H1 (cell line): ENCODE data around the gene SV2B. TPM values are rescaled to one million over a fixed set of nuclear protein-coding genes. Genes with fewer than 3 reads are reported as not detected.

Source experiments
- CTCF ChIA-PET: fragments of 300-600 bp; sonication (Branson Sonifier 250); formaldehyde crosslinking; loops from one replicate; lab custom pipeline; 2021; ENCODE audit not compliant: partially characterized antibody; lab: Charles Lee
- POLR2A ChIA-PET: fragments of 300-600 bp; sonication (Branson Sonifier 250); formaldehyde crosslinking; loops from one replicate; lab custom pipeline; 2021; ENCODE audit warnings: inconsistent platforms; ENCODE audit not compliant: partially characterized antibody; lab: Charles Lee
- DNase-seq, 2 experiments: peaks; one replicate each; pipeline versions ENCODE4 v3.0.0 to v3.0.0-alpha.2; 2010 to 2022; ENCODE audit warnings: low spot score in 2 of 2, low read depth in 1 of 2, mixed read lengths in 1 of 2
- FAIRE-seq: peaks from 2 replicates; lab custom pipeline; 2011; peaks lifted over from hg19 to GRCh38; lab: Jason Lieb, UNC
- H2AFZ ChIP-seq: 2 replicates; pipeline ENCODE4 v1.8.1; 2012; ENCODE audit warnings: low read length, inconsistent platforms
- H2AK5ac ChIP-seq: 2 replicates; pipeline ENCODE4 v1.6.1; 2013; ENCODE audit warnings: low read depth, low read length
- H2BK120ac ChIP-seq: replicated peaks from 2 replicates; pipeline ENCODE3; 2013; ENCODE audit warnings: low read depth, low read length, inconsistent platforms
- H2BK12ac ChIP-seq: 2 replicates; pipeline ENCODE4 v1.6.1; 2013; ENCODE audit warnings: low read depth, low read length
- H2BK15ac ChIP-seq: 2 replicates; pipeline ENCODE4 v1.6.1; 2013; ENCODE audit warnings: low read length
- H2BK20ac ChIP-seq: 2 replicates; pipeline ENCODE4 v1.6.1; 2013; ENCODE audit warnings: low read length
- H2BK5ac ChIP-seq: 2 replicates; pipeline ENCODE4 v1.6.1; 2013; ENCODE audit warnings: low read depth, low read length
- H3K14ac ChIP-seq: 2 replicates; pipeline ENCODE4 v1.6.1; 2013; ENCODE audit warnings: inconsistent platforms; ENCODE audit not compliant: insufficient read length
- H3K18ac ChIP-seq: 2 replicates; pipeline ENCODE4 v1.6.1; 2013; ENCODE audit warnings: low read length; ENCODE audit errors: extremely low read depth
- H3K23ac ChIP-seq: 2 replicates; pipeline ENCODE4 v1.6.1; 2013; ENCODE audit warnings: inconsistent platforms; ENCODE audit not compliant: insufficient read length
- H3K23me2 ChIP-seq: 2 replicates; pipeline ENCODE4 v1.6.1; 2013; ENCODE audit warnings: low read depth, low read length
- H3K27ac ChIP-seq: 2 replicates; pipeline ENCODE4 v1.6.1; 2011; ENCODE audit warnings: low read depth, low read length, inconsistent platforms
- H3K27me3 ChIP-seq, 4 experiments: replicated peaks in 1 of 4; 1 replicate in 1 of 4; 2 replicates in 3 of 4; pipeline versions ENCODE4 v1.6.1 to v1.8.1; 2011 to 2013; ENCODE audit warnings: low read length in 3 of 4, mild to moderate bottlenecking in 3 of 4, inconsistent platforms in 2 of 4, mixed read lengths in 2 of 4, moderate library complexity in 1 of 4; ENCODE audit not compliant: control insufficient read depth in 3 of 4, insufficient read depth in 3 of 4; ENCODE audit errors: extremely low read depth in 1 of 4
- H3K36me3 ChIP-seq, 4 experiments: 2 replicates each; pipeline versions ENCODE4 v1.6.1 to v1.8.1; 2011 to 2013; ENCODE audit warnings: mild to moderate bottlenecking in 4 of 4, low read length in 3 of 4, moderate library complexity in 2 of 4, control low read depth in 1 of 4, inconsistent platforms in 1 of 4; ENCODE audit not compliant: insufficient read depth in 4 of 4, control insufficient read depth in 2 of 4
- H3K4ac ChIP-seq: replicated peaks from 2 replicates; pipeline ENCODE3; 2013; ENCODE audit warnings: low read length, low read depth, mixed read lengths, inconsistent platforms; ENCODE audit not compliant: insufficient read length
- H3K4me1 ChIP-seq, 4 experiments: replicated peaks in 1 of 4; 1 replicate in 1 of 4; 2 replicates in 3 of 4; pipeline versions ENCODE4 v1.6.1 to v1.8.1; 2011 to 2013; ENCODE audit warnings: low read length in 3 of 4, inconsistent platforms in 2 of 4, mixed read lengths in 1 of 4; ENCODE audit not compliant: insufficient read depth in 4 of 4, control insufficient read depth in 3 of 4
- H3K4me2 ChIP-seq, 2 experiments: 2 replicates each; pipeline versions ENCODE4 v1.6.1 to v1.8.1; 2011 to 2013; ENCODE audit warnings: low read depth in 2 of 2, low read length in 2 of 2, control low read depth in 1 of 2, inconsistent platforms in 1 of 2, mild to moderate bottlenecking in 1 of 2; ENCODE audit not compliant: insufficient read depth in 1 of 2
- H3K4me3 ChIP-seq, 4 experiments: fragments of 200-600, 300-600 bp in 1 of 4; sonication (generic), shearing (Covaris generic), sonication (Bioruptor Twin) in 1 of 4; 2 replicates each; pipeline versions ENCODE4 v1.5.1 to v1.8.1; 2011 to 2016; ENCODE audit warnings: low read length in 4 of 4, low read depth in 3 of 4, control low read depth in 2 of 4, inconsistent platforms in 2 of 4, mild to moderate bottlenecking in 2 of 4, mixed read lengths in 1 of 4, moderate library complexity in 1 of 4; ENCODE audit not compliant: insufficient read depth in 2 of 4; ENCODE audit errors: extremely low read depth in 1 of 4
- H3K56ac ChIP-seq: replicated peaks from 2 replicates; pipeline ENCODE3; 2013; ENCODE audit warnings: low read depth, mild to moderate bottlenecking, mixed read lengths, low read length, inconsistent platforms; ENCODE audit not compliant: insufficient read length
- H3K79me1 ChIP-seq: 2 replicates; pipeline ENCODE4 v1.6.1; 2013; ENCODE audit warnings: low read depth, low read length, control low read depth
- H3K79me2 ChIP-seq, 2 experiments: 2 replicates each; pipeline versions ENCODE4 v1.6.1 to v1.8.1; 2012 to 2013; ENCODE audit warnings: low read length in 2 of 2, mild to moderate bottlenecking in 2 of 2, inconsistent platforms in 1 of 2; ENCODE audit not compliant: insufficient read depth in 2 of 2, control insufficient read depth in 1 of 2
- H3K9ac ChIP-seq, 4 experiments: replicated peaks in 1 of 4; 1 replicate in 1 of 4; 2 replicates in 3 of 4; pipeline versions ENCODE4 v1.6.1 to v1.8.1; 2011 to 2013; ENCODE audit warnings: low read depth in 3 of 4, low read length in 3 of 4, control low read depth in 2 of 4, mild to moderate bottlenecking in 2 of 4, moderate library complexity in 2 of 4, inconsistent platforms in 1 of 4; ENCODE audit errors: extremely low read depth in 1 of 4
- H3K9me3 ChIP-seq, 2 experiments: 2 replicates each; pipeline versions ENCODE4 v1.6.1 to v1.8.1; 2012 to 2013; ENCODE audit warnings: mild to moderate bottlenecking in 2 of 2, moderate library complexity in 2 of 2, control low read depth in 1 of 2, inconsistent platforms in 1 of 2, low read depth in 1 of 2, low read length in 1 of 2, mixed read lengths in 1 of 2; ENCODE audit not compliant: insufficient read depth in 2 of 2
- H4K20me1 ChIP-seq, 2 experiments: replicated peaks in 1 of 2; 2 replicates each; pipeline versions ENCODE3 to v1.8.1; 2011 to 2013; ENCODE audit warnings: inconsistent platforms in 2 of 2, low read length in 2 of 2, mild to moderate bottlenecking in 1 of 2; ENCODE audit not compliant: insufficient read depth in 2 of 2, control insufficient read depth in 1 of 2
- H4K5ac ChIP-seq: 2 replicates; pipeline ENCODE4 v1.6.1; 2013; ENCODE audit warnings: low read length, low read depth, mixed read lengths, inconsistent platforms; ENCODE audit not compliant: insufficient read length
- H4K8ac ChIP-seq: 2 replicates; pipeline ENCODE4 v1.8.0; 2013; ENCODE audit warnings: mild to moderate bottlenecking, moderate library complexity, low read length, inconsistent platforms; ENCODE audit not compliant: insufficient read depth; ENCODE audit errors: extremely low read depth
- H4K91ac ChIP-seq: replicated peaks from 2 replicates; pipeline ENCODE3; 2013; ENCODE audit warnings: low read length, mixed read lengths, inconsistent platforms; ENCODE audit not compliant: insufficient read length
- ASH2L ChIP-seq: fragments of 200-600, 300-600 bp; sonication (generic); IDR thresholded peaks from one replicate; pipeline ENCODE4 v1.7.1; 2017; ENCODE audit warnings: low read length
- BACH1 ChIP-seq: IDR thresholded peaks from 2 replicates; pipeline ENCODE4 v1.6.1; 2012; ENCODE audit warnings: low read length, improper control_type of control experiment
- CHD2 ChIP-seq: IDR thresholded peaks from 2 replicates; pipeline ENCODE4 v1.6.1; 2012; ENCODE audit warnings: low read length, improper control_type of control experiment
- EP300 ChIP-seq, 2 experiments: IDR thresholded peaks; 1 replicate in 1 of 2; 2 replicates in 1 of 2; pipeline ENCODE4 v1.6.1; 2011 to 2012; ENCODE audit warnings: low read depth in 2 of 2, low read length in 2 of 2, mild to moderate bottlenecking in 2 of 2, borderline replicate concordance in 1 of 2, inconsistent platforms in 1 of 2, moderate library complexity in 1 of 2
- HDAC2 ChIP-seq, 2 experiments: fragments of 300-600 bp in 1 of 2; sonication (generic) in 1 of 2; IDR thresholded peaks; 2 replicates each; pipeline ENCODE4 v1.6.1; 2011 to 2012; ENCODE audit warnings: low read depth in 2 of 2, low read length in 2 of 2, mild to moderate bottlenecking in 2 of 2, moderate library complexity in 2 of 2, borderline replicate concordance in 1 of 2, inconsistent platforms in 1 of 2
- JUND ChIP-seq: IDR thresholded peaks from 2 replicates; pipeline ENCODE4 v1.6.1; 2011; ENCODE audit warnings: mild to moderate bottlenecking, improper control_type of control experiment, low read length
- RFX5 ChIP-seq: IDR thresholded peaks from 2 replicates; pipeline ENCODE4 v1.6.1; 2011; ENCODE audit warnings: low read depth, low read length, improper control_type of control experiment, borderline replicate concordance
- SIRT6 ChIP-seq: IDR thresholded peaks from one replicate; pipeline ENCODE4 v1.7.1; 2012; ENCODE audit warnings: low read length, inconsistent platforms
- SIX5 ChIP-seq: IDR thresholded peaks from 2 replicates; pipeline ENCODE4 v1.6.1; 2011; ENCODE audit warnings: mild to moderate bottlenecking, low read depth, low read length
- TAF1 ChIP-seq: IDR thresholded peaks from 2 replicates; pipeline ENCODE4 v1.6.1; 2011; ENCODE audit warnings: mild to moderate bottlenecking, low read depth, low read length
- TBP ChIP-seq: IDR thresholded peaks from 2 replicates; pipeline ENCODE4 v1.6.1; 2011; ENCODE audit warnings: low read depth, low read length, improper control_type of control experiment
- TCF12 ChIP-seq: IDR thresholded peaks from 2 replicates; pipeline ENCODE4 v1.6.1; 2011; ENCODE audit warnings: low read depth, mild to moderate bottlenecking, low read length
- TEAD4 ChIP-seq: IDR thresholded peaks from 2 replicates; pipeline ENCODE4 v1.6.1; 2012; ENCODE audit warnings: low read depth, low read length, inconsistent platforms, mixed read lengths
- WGBS, 2 experiments: shearing (Covaris generic) in 1 of 2; methylation state at CpG; one replicate each; pipeline versions ENCODE4 v1.1.6 to v1.1.7; 2013 to 2015; ENCODE audit warnings: low lambda C conversion rate in 2 of 2, mixed read lengths in 2 of 2, inconsistent platforms in 1 of 2, low coverage in 1 of 2, missing lambda C conversion rate in 1 of 2; ENCODE audit not compliant: insufficient replicate concordance in 2 of 2, insufficient coverage in 1 of 2, insufficient read length in 1 of 2; ENCODE audit errors: extremely low coverage in 1 of 2, missing lambda C conversion rate in 1 of 2; 5-methylcytosine and 5-hydroxymethylcytosine counted together
- polyA plus RNA-seq, 7 experiments: library from polyadenylated mRNA; depleted of rRNA in 3 of 7; stranded (reverse) in 5 of 7; unstranded in 2 of 7; fragments of >200 nt in 5 of 7; fragments of 200-250 nt in 2 of 7; gene quantifications; 1 replicate in 5 of 7; 2 replicates in 1 of 7; 4 replicates in 1 of 7; pipeline versions ENCODE4 v1.2.1 to v1.2.3, GENCODE V29; 2011 to 2013; ENCODE audit warnings: missing spikeins in 2 of 7, mixed read lengths in 2 of 7
- total RNA-seq: library from RNA; stranded (reverse); fragmentation: NEBNext Ultra II Directional; extraction: Animal tissue kit (Norgen Biotek cat#: 25700); gene quantifications from 2 replicates; pipeline ENCODE4 v1.2.1, GENCODE V29; 2021
- TF ChIP-seq, protein P1 (sequence below): IDR thresholded peaks from 2 replicates; pipeline ENCODE4 v1.6.1; 2011; ENCODE audit warnings: low read length, improper control_type of control experiment

The SV2B gene
- total and polyA plus RNA-seq, 2 of the 8 experiments (the other 6 are each of a cell fraction or from before 2014, with no cell fraction given): 0.09 to 0.20 TPM

DNA sequence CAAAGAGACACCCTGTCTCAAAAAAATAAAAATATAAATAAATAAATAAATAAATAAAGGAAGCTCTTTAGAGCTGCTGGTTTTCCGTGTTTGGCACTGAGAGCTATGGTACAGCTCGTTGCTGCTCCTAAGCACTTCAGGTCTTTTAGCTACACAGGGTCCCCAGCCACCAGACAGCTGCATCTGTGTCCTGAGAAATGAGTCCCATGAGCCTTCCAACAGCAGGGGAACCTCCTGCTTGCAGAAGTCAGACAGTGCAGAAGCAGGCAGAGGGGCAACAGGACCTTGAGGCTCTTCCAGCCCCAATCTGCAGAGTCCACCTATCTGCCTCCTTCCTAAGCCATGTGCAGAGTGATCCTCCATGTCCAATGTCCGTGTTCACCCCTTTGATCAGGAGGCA, 159.0 kb downstream of the SV2B start:
- no peak overlapping the region for H2AFZ ChIP-seq
- H4K5ac ChIP-seq: no peak overlapping the region
- no peak overlapping the region for H2BK12ac ChIP-seq
- H4K20me1 ChIP-seq: peaks cover 0 to 2% of the 10 kb centered on the region in 2 experiments
- ChIA-PET POLR2A (no interaction called here), CTCF (interaction anchor here (0.8 to 7.8 kb wide), 19 partner anchors 9 to 327 kb away, joined by 3 to 78 read pairs (median 4); no protein-coding TSS in a partner anchor)
- H2BK5ac ChIP-seq: no peak overlapping the region
- H4K91ac ChIP-seq: no peak overlapping the region
- H3K18ac ChIP-seq: no peak overlapping the region
- no peaks in the 10 kb centered on the region for H3K79me1 ChIP-seq
- H3K4ac ChIP-seq: no peak overlapping the region
- H4K8ac ChIP-seq: no peak overlapping the region
- no peaks in the 10 kb centered on the region for H3K79me2 ChIP-seq
- H3K4me2 ChIP-seq: no peak overlapping the region
- H2BK120ac ChIP-seq: no peak overlapping the region
- no peak overlapping the region for H3K4me3 ChIP-seq
- H3K9ac ChIP-seq: no peak overlapping the region
- H3K27me3 ChIP-seq: peaks cover 0 to 3% (median 0%) of the 10 kb centered on the region in 4 experiments; a peak in 1 of 7 replicates
- no peak overlapping the region for H2BK15ac ChIP-seq
- no peak overlapping the region for H3K14ac ChIP-seq
- H3K27ac ChIP-seq: no peak overlapping the region
- H3K36me3 ChIP-seq: no peaks in the 10 kb centered on the region
- FAIRE-seq: no peak
- H3K23ac ChIP-seq: no peak overlapping the region
- 87% methylated on average over 3 of the region's 3 CpGs; no CpG with 5 or more reads in 1 of the 2 experiments for WGBS, 2 experiments
- H3K9me3 ChIP-seq: no peaks in the 10 kb centered on the region
- no peaks in the 10 kb centered on the region for H3K4me1 ChIP-seq
- no peak overlapping the region for H2AK5ac ChIP-seq
- no peak for DNase-seq
- peaks cover 4% of the 10 kb centered on the region; the same call in 1 of the 2 replicates for H3K23me2 ChIP-seq
- H3K56ac ChIP-seq: no peak overlapping the region
- no peak overlapping the region for H2BK20ac ChIP-seq
- TF ChIP-seq ASH2L (no peak), JUND (no peak), RFX5 (no peak), SIRT6 (no peak), TEAD4 (no peak), TAF1 (no peak), SIX5 (no peak), HDAC2 (IDR thresholded peaks at IDR 0.05; ENCODE audit: borderline replicate concordance in 1 of 2, low read depth in 2 of 2, low read length in 2 of 2) (no peak), BACH1 (no peak), EP300 (IDR thresholded peaks at IDR 0.05; ENCODE audit: borderline replicate concordance in 1 of 2, low read depth in 2 of 2, low read length in 2 of 2) (no peak), TCF12 (no peak), TBP (no peak), CHD2 (no peak)
- TF ChIP-seq, protein P1, sequence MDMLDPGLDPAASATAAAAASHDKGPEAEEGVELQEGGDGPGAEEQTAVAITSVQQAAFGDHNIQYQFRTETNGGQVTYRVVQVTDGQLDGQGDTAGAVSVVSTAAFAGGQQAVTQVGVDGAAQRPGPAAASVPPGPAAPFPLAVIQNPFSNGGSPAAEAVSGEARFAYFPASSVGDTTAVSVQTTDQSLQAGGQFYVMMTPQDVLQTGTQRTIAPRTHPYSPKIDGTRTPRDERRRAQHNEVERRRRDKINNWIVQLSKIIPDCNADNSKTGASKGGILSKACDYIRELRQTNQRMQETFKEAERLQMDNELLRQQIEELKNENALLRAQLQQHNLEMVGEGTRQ: no peak
